K562 (cell line): ENCODE results near the gene STEAP1B. TPM values are rescaled to one million over a fixed set of nuclear protein-coding genes. Genes with fewer than 3 reads are reported as not detected.

Experiments
- ATAC-seq: fragments of 200-7000 bp; cut with Tn5 transposase; 3 replicates; pipeline ENCODE4 v1.9.1; 2020; ENCODE audit warnings: moderate library complexity
- BruUV-seq: library from RNA; stranded (reverse); fragments of 400-500 nt; replicated peaks from 2 replicates; lab custom pipeline; 2021; lab: Mats Ljungman, UMichigan
- CTCF ChIA-PET: fragments of 300-600 bp; formaldehyde crosslinking; extraction: SDS; loops from one replicate; lab custom pipeline; 2021; ENCODE audit warnings: low intra/inter-chr PET ratio; lab: Yijun Ruan, JAX
- POLR2A ChIA-PET: fragments of 300-600, 350-650 bp; sonication (Branson Sonifier 250); formaldehyde crosslinking; extraction: SDS; loops from one replicate; lab custom pipeline; 2021; ENCODE audit warnings: antibody characterized with exemption, inconsistent platforms; lab: Yijun Ruan, JAX
- DNase-seq, 4 experiments: peaks; one replicate each; pipeline versions ENCODE4 v3.0.0 to v3.0.0-alpha.2; 2011 to 2018; ENCODE audit warnings: low spot score in 3 of 4, mixed read lengths in 3 of 4; ENCODE audit errors: extremely low read depth in 1 of 4
- FAIRE-seq: peaks from 2 replicates; lab custom pipeline; 2011; peaks lifted over from hg19 to GRCh38; lab: Jason Lieb, UNC
- H2AFZ ChIP-seq: 2 replicates; pipeline ENCODE4 v1.6.0; 2011; ENCODE audit warnings: low read depth, low read length, control low read depth, inconsistent platforms
- H3K27ac ChIP-seq: fragments of 200-600 bp; 3 replicates; pipeline ENCODE4 v1.8.0; 2011; ENCODE audit warnings: low read depth, mild to moderate bottlenecking, control low read depth, inconsistent platforms, low read length, moderate library complexity, mixed read lengths; ENCODE audit errors: extremely low read depth
- H3K27me3 ChIP-seq, 2 experiments: fragments of 300-600 bp in 1 of 2; 2 replicates in 1 of 2; 3 replicates in 1 of 2; pipeline versions ENCODE4 v1.6.0 to v1.8.0; 2011; ENCODE audit warnings: inconsistent platforms in 2 of 2, low read length in 2 of 2, mild to moderate bottlenecking in 1 of 2, mixed read lengths in 1 of 2, moderate library complexity in 1 of 2; ENCODE audit not compliant: control insufficient read depth in 2 of 2, insufficient read depth in 2 of 2
- H3K36me3 ChIP-seq: fragments of 300-600 bp; 3 replicates; pipeline ENCODE4 v1.8.0; 2011; ENCODE audit warnings: mild to moderate bottlenecking, low read length, inconsistent platforms; ENCODE audit not compliant: control insufficient read depth, insufficient read depth
- H3K4me1 ChIP-seq, 2 experiments: fragments of 200-600 bp in 1 of 2; replicated peaks in 1 of 2; 2 replicates in 1 of 2; 3 replicates in 1 of 2; pipeline versions ENCODE4 v1.5.1 to v1.8.0; 2011; ENCODE audit warnings: inconsistent platforms in 2 of 2, low read length in 2 of 2, mild to moderate bottlenecking in 1 of 2, mixed read lengths in 1 of 2, moderate library complexity in 1 of 2; ENCODE audit not compliant: control insufficient read depth in 2 of 2, insufficient read depth in 2 of 2
- H3K4me2 ChIP-seq: 2 replicates; pipeline ENCODE4 v1.6.1; 2011; ENCODE audit warnings: low read length, control low read depth, inconsistent platforms, mixed read lengths; ENCODE audit not compliant: insufficient read depth
- H3K4me3 ChIP-seq: fragments of 200-600 bp; sonication (generic), shearing (Covaris generic); 2 replicates; pipeline ENCODE4 v1.5.1; 2016; ENCODE audit warnings: control low read depth, inconsistent platforms
- H3K79me2 ChIP-seq: fragments of 200-600 bp; 3 replicates; pipeline ENCODE4 v1.8.0; 2011; ENCODE audit warnings: low read length, inconsistent platforms; ENCODE audit not compliant: control insufficient read depth, insufficient read depth
- H3K9ac ChIP-seq, 2 experiments: 2 replicates each; pipeline versions ENCODE4 v1.6.0 to v1.6.1; 2011; ENCODE audit warnings: low read depth in 2 of 2, low read length in 2 of 2, control low read depth in 1 of 2, inconsistent platforms in 1 of 2, mild to moderate bottlenecking in 1 of 2, mixed read lengths in 1 of 2; ENCODE audit not compliant: insufficient read depth in 1 of 2
- H3K9me1 ChIP-seq: one replicate; pipeline ENCODE4 v1.6.0; 2011; ENCODE audit warnings: inconsistent platforms, mild to moderate bottlenecking, low read length, moderate library complexity; ENCODE audit not compliant: control insufficient read depth, insufficient read depth
- H3K9me3 ChIP-seq: replicated peaks from 2 replicates; pipeline ENCODE4 v1.5.1; 2011; ENCODE audit warnings: low read depth, low read length, inconsistent platforms; ENCODE audit not compliant: control insufficient read depth, insufficient read depth
- H4K20me1 ChIP-seq: replicated peaks from 2 replicates; pipeline ENCODE4 v1.6.1; 2011; ENCODE audit warnings: low read length, inconsistent platforms, mixed read lengths; ENCODE audit not compliant: control insufficient read depth, insufficient read depth
- CBFA2T3 ChIP-seq: fragments of 450-650 bp; IDR thresholded peaks from 2 replicates; pipeline ENCODE4 v1.6.1; 2017
- ELF1 ChIP-seq: fragments of 200-800 bp; sonication (Bioruptor generic); IDR thresholded peaks from 2 replicates; pipeline ENCODE4 v1.6.1; 2016; ENCODE audit warnings: missing genetic modification characterization, missing compliant biosample characterization
- ELF4 ChIP-seq: fragments of 450-650 bp; formaldehyde crosslinking; IDR thresholded peaks from 2 replicates; pipeline ENCODE4 v1.4.0; 2022; ENCODE audit warnings: missing genetic modification characterization
- EP300 ChIP-seq: IDR thresholded peaks from 2 replicates; pipeline ENCODE4 v1.6.1; 2012; ENCODE audit warnings: low read length, improper control_type of control experiment
- ETS1 ChIP-seq: conservative IDR thresholded peaks from 2 replicates; pipeline ENCODE4 v1.6.1; 2011; ENCODE audit warnings: low read depth, mild to moderate bottlenecking, low read length; ENCODE audit not compliant: control insufficient read depth
- FOXA1 ChIP-seq: fragments of 450-650 bp; IDR thresholded peaks from 2 replicates; pipeline ENCODE4 v1.6.1; 2016; ENCODE audit warnings: mild to moderate bottlenecking, borderline replicate concordance
- GATA2 ChIP-seq: sonication (generic); formaldehyde crosslinking; IDR thresholded peaks from 2 replicates; pipeline ENCODE4 v1.4.0; 2020; ENCODE audit warnings: mild to moderate bottlenecking, missing genetic modification reagents
- MCM7 ChIP-seq, 2 experiments: fragments of 450-650 bp; IDR thresholded peaks; 2 replicates each; pipeline ENCODE4 v1.6.1; 2016 to 2018
- NCOA6 ChIP-seq: fragments of 450-650 bp; IDR thresholded peaks from 2 replicates; pipeline ENCODE4 v1.6.1; 2017; ENCODE audit warnings: mild to moderate bottlenecking
- TGIF2 ChIP-seq: sonication (generic); formaldehyde crosslinking; IDR thresholded peaks from 2 replicates; pipeline ENCODE4 v1.8.1; 2022; ENCODE audit warnings: mild to moderate bottlenecking, missing genetic modification reagents, moderate library complexity
- YBX1 ChIP-seq: fragments of 450-650 bp; IDR thresholded peaks from 2 replicates; pipeline ENCODE4 v1.7.1; 2016; ENCODE audit warnings: mild to moderate bottlenecking
- WGBS: fragments of 100-300 bp; shearing (Covaris generic); methylation state at CpG from one replicate; pipeline ENCODE4 v1.1.6; 2016; ENCODE audit warnings: low coverage, mixed read lengths; ENCODE audit not compliant: insufficient coverage; ENCODE audit errors: missing lambda C conversion rate; 5-methylcytosine and 5-hydroxymethylcytosine counted together
- in situ Hi-C: fragments of 300-500 bp; cut with MboI; formaldehyde crosslinking; loops from 4 replicates; pipeline ENCODE4 v1.15.0; 2018; ENCODE audit warnings: inconsistent platforms, mixed read lengths
- intact Hi-C: fragments of 100-400 bp; cut with micrococcal nuclease; formaldehyde crosslinking; loops from 2 replicates; pipeline ENCODE4 v1.14.2; 2022
- polyA plus RNA-seq, 8 experiments: library from polyadenylated mRNA; depleted of rRNA in 4 of 8; stranded (reverse) in 5 of 8; unstranded in 3 of 8; fragments of >200 nt; fragmentation: Nextera tagmentation in 2 of 8; fragmentation: Illumina TruSeq in 1 of 8; extraction: Ambion mirVana in 2 of 8; extraction: Trizol in 1 of 8; gene quantifications; 2 replicates each; pipeline versions ENCODE4 v1.2.1 to v1.2.3, GENCODE V29; 2011 to 2014; ENCODE audit warnings: inconsistent platforms in 1 of 8, missing spikeins in 1 of 8
- total RNA-seq, 7 experiments: library from RNA; depleted of rRNA in 6 of 7; stranded (reverse); fragments of >200 nt in 6 of 7; fragmentation: Illumina TruSeq in 2 of 7; extraction: Trizol in 2 of 7; gene quantifications; 2 replicates each; pipeline versions ENCODE4 v1.2.1 to v1.2.3, GENCODE V29; 2011 to 2021; ENCODE audit warnings: low replicate concordance in 1 of 7
- TF ChIP-seq, protein P1 (sequence below): fragments of 250-450 bp; sonication (Bioruptor Pico); IDR thresholded peaks from 2 replicates; pipeline ENCODE4 v1.8.0; 2022; ENCODE audit warnings: inconsistent platforms
- TF ChIP-seq, protein P2 (sequence below): fragments of 450-650 bp; conservative IDR thresholded peaks from 2 replicates; pipeline ENCODE4 v1.6.1; 2016; ENCODE audit warnings: missing genetic modification characterization, low read depth, mild to moderate bottlenecking, missing compliant biosample characterization, moderate library complexity
- TF ChIP-seq, protein P3 (sequence below): fragments of 250-450 bp; sonication (Bioruptor Pico); IDR thresholded peaks from 2 replicates; pipeline ENCODE4 v1.8.0; 2021; ENCODE audit warnings: moderate library complexity, mild to moderate bottlenecking, inconsistent platforms
- TF ChIP-seq, protein P4 (sequence below): fragments of 450-650 bp; IDR thresholded peaks from 2 replicates; pipeline ENCODE4 v1.6.1; 2017; ENCODE audit warnings: mild to moderate bottlenecking, moderate library complexity

Gene STEAP1B
- total and polyA plus RNA-seq, 9 of the 15 experiments (the other 6 are each of a cell fraction or from before 2014, with no cell fraction given): 20.0 to 38.5 (median 30.6) TPM

- POLR2A ChIA-PET: no interaction called here
- H3K27me3 ChIP-seq: no peaks in the 10 kb centered on the region
- no peak for FAIRE-seq
These were observed 67.7 kb downstream of the STEAP1B start for GRCh38 chr7:22432203-22432718.

More at GRCh38 chr7:22432203-22432718, 67.7 kb downstream of the STEAP1B start:
- Histone ChIP-seq H3K9ac (no peak overlapping the region), H3K36me3 (no peaks in the 10 kb centered on the region; the same call in 1 of the 3 replicates)
- WGBS: 96% methylated on average over 3 of the region's 3 CpGs
- TF ChIP-seq CBFA2T3 (no peak), ELF1 (tag) (no peak), ELF4 (CRISPR knock-in tag) (no peak), TGIF2 (CRISPR knock-in tag) (no peak), EP300 (no peak), NCOA6 (no peak), MCM7 (IDR thresholded peaks at IDR 0.05) (no peak), ETS1 (no peak), YBX1 (no peak), FOXA1 (no peak), GATA2 (CRISPR knock-in tag) (no peak)
- TF ChIP-seq, protein P1, sequence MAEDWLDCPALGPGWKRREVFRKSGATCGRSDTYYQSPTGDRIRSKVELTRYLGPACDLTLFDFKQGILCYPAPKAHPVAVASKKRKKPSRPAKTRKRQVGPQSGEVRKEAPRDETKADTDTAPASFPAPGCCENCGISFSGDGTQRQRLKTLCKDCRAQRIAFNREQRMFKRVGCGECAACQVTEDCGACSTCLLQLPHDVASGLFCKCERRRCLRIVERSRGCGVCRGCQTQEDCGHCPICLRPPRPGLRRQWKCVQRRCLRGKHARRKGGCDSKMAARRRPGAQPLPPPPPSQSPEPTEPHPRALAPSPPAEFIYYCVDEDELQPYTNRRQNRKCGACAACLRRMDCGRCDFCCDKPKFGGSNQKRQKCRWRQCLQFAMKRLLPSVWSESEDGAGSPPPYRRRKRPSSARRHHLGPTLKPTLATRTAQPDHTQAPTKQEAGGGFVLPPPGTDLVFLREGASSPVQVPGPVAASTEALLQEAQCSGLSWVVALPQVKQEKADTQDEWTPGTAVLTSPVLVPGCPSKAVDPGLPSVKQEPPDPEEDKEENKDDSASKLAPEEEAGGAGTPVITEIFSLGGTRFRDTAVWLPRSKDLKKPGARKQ (CRISPR knock-in tag): no peak
- TF ChIP-seq, protein P2, sequence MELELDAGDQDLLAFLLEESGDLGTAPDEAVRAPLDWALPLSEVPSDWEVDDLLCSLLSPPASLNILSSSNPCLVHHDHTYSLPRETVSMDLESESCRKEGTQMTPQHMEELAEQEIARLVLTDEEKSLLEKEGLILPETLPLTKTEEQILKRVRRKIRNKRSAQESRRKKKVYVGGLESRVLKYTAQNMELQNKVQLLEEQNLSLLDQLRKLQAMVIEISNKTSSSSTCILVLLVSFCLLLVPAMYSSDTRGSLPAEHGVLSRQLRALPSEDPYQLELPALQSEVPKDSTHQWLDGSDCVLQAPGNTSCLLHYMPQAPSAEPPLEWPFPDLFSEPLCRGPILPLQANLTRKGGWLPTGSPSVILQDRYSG (tag): no peak
- TF ChIP-seq, protein P3, sequence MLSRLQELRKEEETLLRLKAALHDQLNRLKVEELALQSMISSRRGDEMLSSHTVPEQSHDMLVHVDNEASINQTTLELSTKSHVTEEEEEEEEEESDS (CRISPR knock-in tag): no peak
- TF ChIP-seq, protein P4, sequence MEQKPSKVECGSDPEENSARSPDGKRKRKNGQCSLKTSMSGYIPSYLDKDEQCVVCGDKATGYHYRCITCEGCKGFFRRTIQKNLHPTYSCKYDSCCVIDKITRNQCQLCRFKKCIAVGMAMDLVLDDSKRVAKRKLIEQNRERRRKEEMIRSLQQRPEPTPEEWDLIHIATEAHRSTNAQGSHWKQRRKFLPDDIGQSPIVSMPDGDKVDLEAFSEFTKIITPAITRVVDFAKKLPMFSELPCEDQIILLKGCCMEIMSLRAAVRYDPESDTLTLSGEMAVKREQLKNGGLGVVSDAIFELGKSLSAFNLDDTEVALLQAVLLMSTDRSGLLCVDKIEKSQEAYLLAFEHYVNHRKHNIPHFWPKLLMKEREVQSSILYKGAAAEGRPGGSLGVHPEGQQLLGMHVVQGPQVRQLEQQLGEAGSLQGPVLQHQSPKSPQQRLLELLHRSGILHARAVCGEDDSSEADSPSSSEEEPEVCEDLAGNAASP: no peak
- TF ChIP-seq, all 486 proteins: peak for 0
- no peak for ATAC-seq
- Histone ChIP-seq H3K79me2 (no peaks in the 10 kb centered on the region; the same call in 2 of the 3 replicates), H3K9me3 (no peaks in the 10 kb centered on the region), H3K4me1 (peaks cover 0 to 17% of the 10 kb centered on the region in 2 experiments; a peak in 4 of 5 replicates), H4K20me1 (no peaks in the 10 kb centered on the region), H3K27ac (peak overlapping the region; percentile 79), H3K4me2 (no peak overlapping the region), H2AFZ (peak overlapping the region; percentile 47; the same call in 1 of the 2 replicates), H3K9me1 (no peaks in the 10 kb centered on the region), H3K4me3 (no peak overlapping the region)
- no TSS peak for BruUV-seq
- intact Hi-C loops (no loop called here), in situ Hi-C loops (no loop called here)
- DNase-seq: no peak
- CTCF ChIA-PET: no interaction called here
